ENCODE data around the gene RASGRP1.

GRCh38 chr15:38474155-38474757 lies 90.4 kb downstream of the RASGRP1 start:
- TF ChIP-seq CTCF (IDR thresholded peaks at IDR 0.05) = peak; percentile 38 to 68 (median 51)
- no peak for TF ChIP-seq POLR2A (IDR thresholded peaks at IDR 0.05)

All from testis (tissue), 2 donors.